Nephron progenitor cell (in vitro differentiated cells): ENCODE data around the gene KRT81.

Experiments used
- DNase-seq: peaks from one replicate; pipeline ENCODE4 v3.0.0; 2021
- H3K27ac Mint-ChIP-seq: 2 replicates; pipeline ENCODE4 v1.8.0; 2021; ENCODE audit warnings: mild to moderate bottlenecking, moderate library complexity, mixed read lengths
- H3K27me3 Mint-ChIP-seq: 2 replicates; pipeline ENCODE4 v1.8.0; 2021; ENCODE audit warnings: mild to moderate bottlenecking, low read depth, mixed read lengths; ENCODE audit not compliant: poor library complexity
- H3K36me3 Mint-ChIP-seq: 2 replicates; pipeline ENCODE4 v1.8.0; 2021; ENCODE audit warnings: low read depth, mixed read lengths
- H3K4me1 Mint-ChIP-seq: 2 replicates; pipeline ENCODE4 v1.8.0; 2021; ENCODE audit warnings: mixed read lengths
- H3K4me3 Mint-ChIP-seq: 2 replicates; pipeline ENCODE4 v1.8.0; 2021; ENCODE audit warnings: mild to moderate bottlenecking, moderate library complexity, mixed read lengths
- H3K9me3 Mint-ChIP-seq: 2 replicates; pipeline ENCODE4 v1.8.0; 2021; ENCODE audit warnings: mild to moderate bottlenecking, moderate library complexity, mixed read lengths
- TF ChIP-seq, protein P1 (sequence below): fragments of 200-600 bp; sonication (generic); IDR thresholded peaks from 2 replicates; pipeline ENCODE4 v1.5.0; 2021; ENCODE audit warnings: antibody characterized with exemption

The KRT81 gene

DNA sequence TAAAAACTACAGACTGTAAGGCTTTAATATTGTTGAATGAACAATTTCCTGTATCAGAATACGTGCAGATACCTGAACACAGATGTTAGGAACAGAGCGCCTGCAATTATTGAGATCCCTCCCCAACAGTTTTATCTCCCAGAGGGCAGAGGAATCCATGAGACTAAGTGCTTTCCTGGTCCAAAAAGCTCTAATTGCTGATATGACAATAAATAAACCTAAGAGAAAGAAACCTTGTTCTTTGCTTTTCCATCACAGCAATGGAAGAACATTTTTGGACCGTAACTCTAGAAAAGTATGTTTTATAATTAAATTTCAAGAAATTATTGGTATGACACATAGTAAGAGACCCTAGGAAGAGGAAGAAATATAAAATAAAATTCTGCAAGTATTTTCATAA lies 42.9 kb upstream of the KRT81 start:
- H3K9me3 Mint-ChIP-seq = peaks cover 18% of the 10 kb centered on the region

DNA sequence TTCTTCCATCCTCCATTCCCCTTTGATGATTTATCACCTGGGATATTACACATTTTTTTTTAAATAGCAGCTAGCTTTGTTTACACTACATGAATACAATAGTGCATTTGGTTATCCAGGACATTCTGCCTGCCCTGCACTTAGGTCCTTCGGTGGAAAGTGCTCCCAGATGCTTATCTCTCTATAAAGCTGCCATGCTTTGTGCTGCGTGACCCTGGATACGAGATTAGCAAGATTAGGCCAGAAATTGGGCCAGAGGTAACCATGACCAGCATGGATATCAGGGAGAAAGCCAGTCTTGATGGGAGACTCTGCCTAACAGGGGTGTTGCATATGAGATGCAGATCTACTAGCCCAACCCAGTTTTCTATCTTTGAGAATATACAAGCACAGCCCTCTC lies 42.0 kb upstream of the KRT81 start:
- TF ChIP-seq, protein P1, sequence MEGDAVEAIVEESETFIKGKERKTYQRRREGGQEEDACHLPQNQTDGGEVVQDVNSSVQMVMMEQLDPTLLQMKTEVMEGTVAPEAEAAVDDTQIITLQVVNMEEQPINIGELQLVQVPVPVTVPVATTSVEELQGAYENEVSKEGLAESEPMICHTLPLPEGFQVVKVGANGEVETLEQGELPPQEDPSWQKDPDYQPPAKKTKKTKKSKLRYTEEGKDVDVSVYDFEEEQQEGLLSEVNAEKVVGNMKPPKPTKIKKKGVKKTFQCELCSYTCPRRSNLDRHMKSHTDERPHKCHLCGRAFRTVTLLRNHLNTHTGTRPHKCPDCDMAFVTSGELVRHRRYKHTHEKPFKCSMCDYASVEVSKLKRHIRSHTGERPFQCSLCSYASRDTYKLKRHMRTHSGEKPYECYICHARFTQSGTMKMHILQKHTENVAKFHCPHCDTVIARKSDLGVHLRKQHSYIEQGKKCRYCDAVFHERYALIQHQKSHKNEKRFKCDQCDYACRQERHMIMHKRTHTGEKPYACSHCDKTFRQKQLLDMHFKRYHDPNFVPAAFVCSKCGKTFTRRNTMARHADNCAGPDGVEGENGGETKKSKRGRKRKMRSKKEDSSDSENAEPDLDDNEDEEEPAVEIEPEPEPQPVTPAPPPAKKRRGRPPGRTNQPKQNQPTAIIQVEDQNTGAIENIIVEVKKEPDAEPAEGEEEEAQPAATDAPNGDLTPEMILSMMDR = no peak
- Mint-ChIP-seq H3K36me3 (no peaks in the 10 kb centered on the region), H3K4me1 (no peaks in the 10 kb centered on the region), H3K4me3 (no peak overlapping the region), H3K27me3 (peaks cover 9% of the 10 kb centered on the region), H3K9me3 (peaks cover 18% of the 10 kb centered on the region), H3K27ac (no peak overlapping the region)
- no peak for DNase-seq

More for the DNA sequence above, 42.9 kb upstream of the KRT81 start:
- TF ChIP-seq, protein P1 = no peak
- no peak overlapping the region for H3K27ac Mint-ChIP-seq
- no peak for DNase-seq
- H3K36me3 Mint-ChIP-seq = no peaks in the 10 kb centered on the region
- H3K4me3 Mint-ChIP-seq = no peak overlapping the region
- H3K27me3 Mint-ChIP-seq = peaks cover 9% of the 10 kb centered on the region
- H3K4me1 Mint-ChIP-seq = no peaks in the 10 kb centered on the region

DNA sequence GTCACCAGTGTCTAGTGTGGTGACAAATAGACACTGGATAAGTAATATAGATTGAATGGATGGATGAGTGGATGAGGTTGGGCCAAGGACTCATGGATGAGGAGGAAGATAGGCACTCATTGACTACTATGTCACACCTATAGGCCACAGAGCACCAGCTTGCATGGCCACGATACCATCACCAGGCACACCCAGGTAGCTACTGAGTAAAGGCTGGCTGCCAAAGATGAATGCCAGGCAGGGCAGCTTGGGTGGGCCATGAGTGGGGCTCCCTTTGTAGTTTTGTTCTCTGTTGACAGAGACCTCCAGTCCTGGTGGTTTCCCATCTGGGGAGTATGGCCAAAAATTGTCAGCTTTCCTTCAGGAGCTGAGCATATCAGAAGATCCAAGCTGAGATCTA lies 41.0 kb upstream of the KRT81 start:
- DNase-seq = no peak
- TF ChIP-seq, protein P1 = no peak
- Mint-ChIP-seq H3K4me3 (no peak overlapping the region), H3K4me1 (no peaks in the 10 kb centered on the region), H3K27me3 (peaks cover 10% of the 10 kb centered on the region), H3K27ac (no peak overlapping the region), H3K36me3 (no peaks in the 10 kb centered on the region), H3K9me3 (peaks cover 18% of the 10 kb centered on the region)

DNA sequence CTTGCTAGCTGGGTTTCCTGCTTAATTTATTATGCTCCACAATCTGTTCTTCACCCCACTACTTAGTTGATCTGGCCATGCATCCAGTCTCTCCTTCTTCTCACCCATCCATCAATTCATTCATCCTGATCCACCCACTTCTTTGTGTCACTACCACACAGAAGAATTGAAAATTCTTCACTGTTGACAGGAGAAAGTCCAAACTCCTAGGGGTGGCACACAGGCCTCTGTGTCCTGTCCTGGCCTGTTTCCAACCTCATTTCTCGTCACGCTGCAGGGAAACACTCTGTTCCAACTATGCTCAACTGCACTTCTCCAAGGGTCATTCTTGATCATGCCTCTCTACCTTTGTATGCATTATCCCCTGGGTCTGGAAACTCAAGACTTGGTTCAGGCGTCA lies 40.5 kb upstream of the KRT81 start:
- Mint-ChIP-seq H3K9me3 (peaks cover 14% of the 10 kb centered on the region), H3K27ac (no peak overlapping the region), H3K4me1 (no peaks in the 10 kb centered on the region), H3K27me3 (peaks cover 13% of the 10 kb centered on the region), H3K4me3 (no peak overlapping the region), H3K36me3 (no peaks in the 10 kb centered on the region)
- TF ChIP-seq, protein P1 = no peak
- no peak for DNase-seq

DNA sequence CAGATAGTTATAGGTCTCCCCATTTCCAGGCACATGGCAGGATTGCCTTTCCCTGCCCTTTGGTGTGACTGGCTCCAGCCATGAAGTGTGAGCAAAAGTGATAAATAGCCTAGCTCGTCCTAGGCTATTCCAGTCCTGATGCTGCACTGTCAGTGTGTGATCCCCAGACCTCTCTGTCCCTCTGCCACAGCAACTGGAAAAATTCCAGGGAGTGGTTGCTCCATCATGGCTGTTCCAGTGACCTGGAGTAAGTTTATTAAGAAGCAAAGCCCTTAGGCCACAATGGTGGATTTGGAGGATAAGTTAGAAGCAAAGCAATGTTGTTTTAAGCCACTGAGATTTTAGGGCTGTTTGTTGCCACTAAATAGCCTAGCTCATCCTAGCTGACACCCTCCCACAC lies 39.7 kb upstream of the KRT81 start:
- no peaks in the 10 kb centered on the region for H3K4me1 Mint-ChIP-seq
- no peak overlapping the region for H3K4me3 Mint-ChIP-seq
- H3K9me3 Mint-ChIP-seq = peaks cover 8% of the 10 kb centered on the region

More for the DNA sequence above, 39.7 kb upstream of the KRT81 start:
- DNase-seq = no peak
- peaks cover 16% of the 10 kb centered on the region for H3K27me3 Mint-ChIP-seq
- no peaks in the 10 kb centered on the region for H3K36me3 Mint-ChIP-seq
- H3K27ac Mint-ChIP-seq = no peak overlapping the region
- TF ChIP-seq, protein P1 = no peak
